ACC112 (cell line): ENCODE data around the gene ATP2B1.

Experiments
- H2AFZ ChIP-seq: fragments of 200-600 bp; sonication (generic); one replicate; pipeline ENCODE4 v1.6.0; 2017; ENCODE audit warnings: antibody characterized with exemption, low read length; ENCODE audit not compliant: unreplicated experiment
- H3K27ac ChIP-seq: fragments of 200-600 bp; sonication (generic); 2 replicates; pipeline ENCODE4 v1.5.1; 2014; ENCODE audit warnings: low read depth, mild to moderate bottlenecking, antibody characterized with exemption, low read length, moderate library complexity
- H3K27me3 ChIP-seq: fragments of 200-600 bp; sonication (generic); 2 replicates; pipeline ENCODE4 v1.6.1; 2014; ENCODE audit warnings: mild to moderate bottlenecking, antibody characterized with exemption, low read length, moderate library complexity, mixed read lengths; ENCODE audit not compliant: insufficient read depth
- H3K36me3 ChIP-seq: fragments of 200-600 bp; sonication (generic); 2 replicates; pipeline ENCODE4 v1.6.1; 2016; ENCODE audit warnings: mild to moderate bottlenecking, antibody characterized with exemption, low read length, moderate library complexity, mixed read lengths; ENCODE audit not compliant: insufficient read depth
- H3K4me1 ChIP-seq: fragments of 200-600 bp; sonication (generic); one replicate; pipeline ENCODE4 v1.6.1; 2016; ENCODE audit warnings: low read length, mixed read lengths; ENCODE audit not compliant: insufficient read depth, unreplicated experiment, control insufficient read depth
- H3K4me3 ChIP-seq: fragments of 200-600 bp; sonication (generic); 2 replicates; pipeline ENCODE4 v1.5.1; 2014; ENCODE audit warnings: mild to moderate bottlenecking, low read depth, low read length
- H3K79me2 ChIP-seq: fragments of 200-600 bp; sonication (generic); one replicate; pipeline ENCODE4 v1.6.0; 2016; ENCODE audit warnings: low read length; ENCODE audit not compliant: control insufficient read depth, unreplicated experiment, insufficient read depth

The ATP2B1 gene

GRCh38 chr12:89674326-89674942 lies 34.2 kb downstream of the ATP2B1 start:
- Histone ChIP-seq H3K4me3 (no peak overlapping the region), H3K79me2 (peaks cover 87% of the 10 kb centered on the region), H2AFZ (no peak overlapping the region), H3K36me3 (no peaks in the 10 kb centered on the region), H3K27ac (no peak overlapping the region), H3K4me1 (peaks cover 14% of the 10 kb centered on the region), H3K27me3 (no peaks in the 10 kb centered on the region)

DNA sequence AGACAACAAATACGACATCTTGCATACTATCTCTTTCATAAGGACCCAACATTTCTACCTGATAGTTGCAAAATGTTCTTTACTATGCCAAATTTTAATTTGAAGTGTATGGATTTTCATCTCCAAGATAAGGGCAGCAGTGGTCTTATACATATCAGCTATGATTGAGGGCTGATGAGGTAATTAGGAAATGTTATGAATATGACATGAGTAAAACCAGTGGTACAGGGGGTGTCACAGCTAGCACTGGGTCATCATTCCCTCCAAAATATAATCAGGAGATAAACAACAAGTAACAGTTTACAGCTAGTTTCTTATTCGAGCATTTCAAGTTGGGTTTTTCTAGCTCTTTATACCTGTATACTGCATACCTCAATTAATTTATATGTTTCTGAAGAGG lies 35.0 kb downstream of the ATP2B1 start:
- H3K4me3 ChIP-seq, result no peak overlapping the region
- H3K27ac ChIP-seq, result no peak overlapping the region
- H3K79me2 ChIP-seq, result peaks cover 87% of the 10 kb centered on the region
- no peaks in the 10 kb centered on the region for H3K27me3 ChIP-seq
- H2AFZ ChIP-seq, result no peak overlapping the region
- H3K36me3 ChIP-seq, result 0 out of 2 replicates have a peak, but pooled peaks cover 5% of the 10 kb centered on the region
- peaks cover 14% of the 10 kb centered on the region for H3K4me1 ChIP-seq

DNA sequence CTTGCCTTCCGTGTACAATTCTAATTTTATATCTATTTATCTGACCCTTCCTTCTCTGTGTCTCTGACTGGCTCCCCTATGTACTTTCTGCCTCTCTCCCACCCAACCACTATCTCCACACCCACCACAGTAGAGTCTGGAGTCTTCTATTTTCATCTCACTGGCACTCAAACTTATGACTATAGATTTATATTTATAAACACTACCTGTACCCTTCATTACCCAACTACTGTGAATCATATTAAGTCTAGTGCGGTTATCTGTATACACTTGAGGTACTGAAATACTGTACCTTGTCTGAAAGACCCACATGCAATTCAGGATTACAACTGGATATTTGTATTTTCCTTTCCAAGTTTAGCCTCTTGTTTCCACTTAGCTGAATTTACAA lies 36.1 kb downstream of the ATP2B1 start:
- no peaks in the 10 kb centered on the region for H3K27me3 ChIP-seq

GRCh38 chr12:89671469-89671868 lies 37.2 kb downstream of the ATP2B1 start:
- peaks cover 87% of the 10 kb centered on the region for H3K79me2 ChIP-seq
- H3K4me3 ChIP-seq, result no peak overlapping the region
- no peaks in the 10 kb centered on the region for H3K27me3 ChIP-seq
- no peak overlapping the region for H2AFZ ChIP-seq
- 0 out of 2 replicates have a peak, but pooled peaks cover 8% of the 10 kb centered on the region for H3K36me3 ChIP-seq
- H3K4me1 ChIP-seq, result no peaks in the 10 kb centered on the region
- no peak overlapping the region for H3K27ac ChIP-seq

More for the DNA sequence above, 36.1 kb downstream of the ATP2B1 start:
- peaks cover 87% of the 10 kb centered on the region for H3K79me2 ChIP-seq
- H3K27ac ChIP-seq, result no peak overlapping the region
- peaks cover 8% of the 10 kb centered on the region for H3K4me1 ChIP-seq
- no peak overlapping the region for H2AFZ ChIP-seq
- H3K4me3 ChIP-seq, result no peak overlapping the region
- 0 out of 2 replicates have a peak, but pooled peaks cover 5% of the 10 kb centered on the region for H3K36me3 ChIP-seq

- Histone ChIP-seq H3K27ac (no peak overlapping the region), H3K36me3 (0 out of 2 replicates have a peak, but pooled peaks cover 8% of the 10 kb centered on the region), H3K4me1 (peaks cover 4% of the 10 kb centered on the region), H2AFZ (no peak overlapping the region), H3K27me3 (no peaks in the 10 kb centered on the region), H3K4me3 (no peak overlapping the region), H3K79me2 (peaks cover 80% of the 10 kb centered on the region)
These were observed 39.4 kb downstream of the ATP2B1 start for GRCh38 chr12:89669197-89669596.

GRCh38 chr12:89665556-89665955 lies 43.1 kb downstream of the ATP2B1 start:
- Histone ChIP-seq H3K79me2 (peaks cover 75% of the 10 kb centered on the region), H3K4me3 (no peak overlapping the region), H3K4me1 (peaks cover 17% of the 10 kb centered on the region)

GRCh38 chr12:89664441-89664840 lies 44.2 kb downstream of the ATP2B1 start:
- 0 out of 2 replicates have a peak, but pooled peaks cover 8% of the 10 kb centered on the region for H3K36me3 ChIP-seq
- H3K79me2 ChIP-seq, result peaks cover 78% of the 10 kb centered on the region
- no peaks in the 10 kb centered on the region for H3K27me3 ChIP-seq
- H3K4me1 ChIP-seq, result peaks cover 17% of the 10 kb centered on the region
- H3K4me3 ChIP-seq, result no peak overlapping the region
- peak overlapping the region; percentile 7; the same call in 1 of the 2 replicates for H3K27ac ChIP-seq
- no peak overlapping the region for H2AFZ ChIP-seq

More at GRCh38 chr12:89665556-89665955, 43.1 kb downstream of the ATP2B1 start:
- Histone ChIP-seq H2AFZ (no peak overlapping the region), H3K27me3 (no peaks in the 10 kb centered on the region), H3K27ac (no peak overlapping the region), H3K36me3 (0 out of 2 replicates have a peak, but pooled peaks cover 8% of the 10 kb centered on the region)

- Histone ChIP-seq H3K4me1 (peaks cover 17% of the 10 kb centered on the region), H3K79me2 (peaks cover 78% of the 10 kb centered on the region), H3K27ac (peak overlapping the region; percentile 7; the same call in 1 of the 2 replicates), H3K36me3 (0 out of 2 replicates have a peak, but pooled peaks cover 4% of the 10 kb centered on the region), H2AFZ (no peak overlapping the region), H3K4me3 (no peak overlapping the region), H3K27me3 (no peaks in the 10 kb centered on the region)
These were observed 44.9 kb downstream of the ATP2B1 start for GRCh38 chr12:89663577-89664357.

GRCh38 chr12:89662623-89663022 lies 46.0 kb downstream of the ATP2B1 start:
- H2AFZ ChIP-seq, result no peak overlapping the region
- H3K27me3 ChIP-seq, result no peaks in the 10 kb centered on the region
- peaks cover 17% of the 10 kb centered on the region for H3K4me1 ChIP-seq
- H3K79me2 ChIP-seq, result peaks cover 74% of the 10 kb centered on the region
- H3K36me3 ChIP-seq, result 0 out of 2 replicates have a peak, but pooled peaks cover 4% of the 10 kb centered on the region
- H3K27ac ChIP-seq, result no peak overlapping the region
- H3K4me3 ChIP-seq, result no peak overlapping the region

DNA sequence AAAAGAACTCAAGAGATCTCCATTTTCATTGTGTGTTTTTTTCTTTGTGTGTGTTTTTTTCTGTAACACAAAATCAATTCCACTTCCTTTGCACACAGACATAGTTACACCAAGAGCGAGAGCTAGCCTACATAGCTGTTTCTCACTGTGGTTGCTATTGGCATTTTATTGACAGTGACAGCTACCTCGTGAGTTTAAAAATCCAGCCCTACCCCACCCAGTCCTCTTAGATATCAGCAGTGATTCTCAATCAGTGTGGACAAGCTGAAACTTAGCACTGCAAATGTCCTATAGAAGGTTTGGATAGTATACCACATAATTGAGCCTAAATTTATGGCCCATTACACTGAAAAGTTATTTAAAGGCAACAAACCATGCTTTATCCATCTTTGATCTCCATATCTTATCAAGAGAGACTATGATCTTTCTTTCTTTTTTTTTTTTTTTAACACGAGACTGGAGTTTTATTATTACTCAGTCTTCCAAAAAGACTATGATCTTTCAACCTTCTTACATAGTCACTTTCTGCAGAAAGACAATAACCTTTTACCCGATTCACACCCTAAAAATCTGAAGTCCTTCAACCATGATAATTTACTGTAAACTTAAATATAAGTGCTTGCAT lies 46.8 kb downstream of the ATP2B1 start:
- Histone ChIP-seq H3K27me3 (no peaks in the 10 kb centered on the region), H3K27ac (no peak overlapping the region), H3K36me3 (no peaks in the 10 kb centered on the region), H3K4me1 (peaks cover 17% of the 10 kb centered on the region), H3K79me2 (peaks cover 74% of the 10 kb centered on the region), H3K4me3 (no peak overlapping the region), H2AFZ (no peak overlapping the region)
